B cell (primary cell): ENCODE measurements around the gene CRB3. TPM values are rescaled to one million over a fixed set of nuclear protein-coding genes. Genes with fewer than 3 reads are reported as not detected.

Experiments used
- ATAC-seq: fragments of 200-7000 bp; cut with Tn5 transposase; one replicate; pipeline ENCODE4 v1.10.0; 2021; ENCODE audit warnings: low read depth, mild to moderate bottlenecking, moderate number of reproducible peaks, moderate library complexity
- CTCF ChIA-PET: fragments of 350-600 bp; sonication (Branson Sonifier 250); formaldehyde crosslinking; loops from one replicate; lab custom pipeline; 2021; ENCODE audit warnings: antibody characterized with exemption, inconsistent platforms; lab: Charles Lee
- POLR2A ChIA-PET: fragments of 350-600 bp; sonication (Branson Sonifier 250); formaldehyde crosslinking; loops from one replicate; lab custom pipeline; 2021; ENCODE audit warnings: antibody characterized with exemption; lab: Charles Lee
- DNase-seq: peaks from one replicate; pipeline ENCODE4 v3.0.0; 2013
- H2AFZ ChIP-seq: 2 replicates; pipeline ENCODE4 v1.6.1; 2012; ENCODE audit warnings: mild to moderate bottlenecking, low read depth, low read length; ENCODE audit not compliant: insufficient read depth, poor library complexity, severe bottlenecking
- H3K27ac ChIP-seq, 2 donors: 1 replicate in 1 of 2; 2 replicates in 1 of 2; pipeline ENCODE4 v1.5.1; 2012 to 2013; ENCODE audit warnings: low read length in 2 of 2, mild to moderate bottlenecking in 2 of 2, moderate library complexity in 1 of 2
- H3K27me3 ChIP-seq, 4 experiments: fragments of 200-600 bp in 1 of 4; sonication (generic) in 1 of 4; replicated peaks in 1 of 4; 1 replicate in 2 of 4; 2 replicates in 2 of 4; pipeline versions ENCODE4 v1.6.1 to v1.7.0; 2013 to 2016; ENCODE audit warnings: low read length in 3 of 4, mild to moderate bottlenecking in 2 of 4, mixed read lengths in 1 of 4, moderate library complexity in 1 of 4; ENCODE audit not compliant: insufficient read depth in 4 of 4, control insufficient read depth in 3 of 4; ENCODE audit errors: control extremely low read depth in 1 of 4
- H3K36me3 ChIP-seq, 2 experiments: replicated peaks in 1 of 2; 1 replicate in 1 of 2; 2 replicates in 1 of 2; pipeline versions ENCODE4 v1.6.1 to v1.7.1; 2013; ENCODE audit warnings: low read length in 1 of 2; ENCODE audit not compliant: insufficient read depth in 2 of 2, control insufficient read depth in 1 of 2; ENCODE audit errors: control extremely low read depth in 1 of 2, extremely low read depth in 1 of 2
- H3K4me1 ChIP-seq, 2 donors: fragments of 200-600 bp in 1 of 2; sonication (generic) in 1 of 2; 1 replicate in 1 of 2; 2 replicates in 1 of 2; pipeline versions ENCODE4 v1.5.1 to v1.6.1; 2013 to 2017; ENCODE audit warnings: low read length in 2 of 2; ENCODE audit not compliant: control insufficient read depth in 2 of 2, insufficient read depth in 2 of 2
- H3K4me2 ChIP-seq: replicated peaks from 2 replicates; pipeline ENCODE3; 2012; ENCODE audit warnings: mild to moderate bottlenecking, low read depth, low read length; ENCODE audit not compliant: poor library complexity, severe bottlenecking
- H3K4me3 ChIP-seq, 5 experiments: fragments of 200-600 bp in 1 of 5; sonication (generic) in 1 of 5; 1 replicate in 3 of 5; 2 replicates in 2 of 5; pipeline versions ENCODE4 v1.5.1 to v1.7.0; 2011 to 2016; ENCODE audit warnings: low read length in 4 of 5, mild to moderate bottlenecking in 4 of 5, low read depth in 2 of 5, control low read depth in 1 of 5, moderate library complexity in 1 of 5; ENCODE audit not compliant: insufficient read depth in 1 of 5; ENCODE audit errors: control extremely low read depth in 1 of 5, extremely low read depth in 1 of 5
- H3K79me2 ChIP-seq: fragments of 200-600 bp; sonication (generic); one replicate; pipeline ENCODE4 v1.6.0; 2016; ENCODE audit warnings: low read length; ENCODE audit not compliant: control insufficient read depth, insufficient read depth
- H3K9ac ChIP-seq: fragments of 200-600 bp; sonication (generic); 2 replicates; pipeline ENCODE4 v1.6.1; 2017; ENCODE audit warnings: mild to moderate bottlenecking, low read length, moderate library complexity
- H3K9me3 ChIP-seq, 3 donors: one replicate each; pipeline versions ENCODE4 v1.6.1 to v1.7.1; 2013; ENCODE audit warnings: low read length in 2 of 3; ENCODE audit not compliant: control insufficient read depth in 2 of 3, insufficient read depth in 1 of 3; ENCODE audit errors: control extremely low read depth in 1 of 3
- H4K20me1 ChIP-seq: 2 replicates; pipeline ENCODE4 v1.6.0; 2012; ENCODE audit warnings: mild to moderate bottlenecking, low read length; ENCODE audit not compliant: insufficient read depth, control insufficient read depth, poor library complexity, severe bottlenecking
- H3K27ac Mint-ChIP-seq: one replicate; pipeline ENCODE4 v1.8.0; 2021; ENCODE audit warnings: mixed read lengths
- H3K27me3 Mint-ChIP-seq: one replicate; pipeline ENCODE4 v1.8.0; 2021; ENCODE audit warnings: mixed read lengths
- H3K4me1 Mint-ChIP-seq: one replicate; pipeline ENCODE4 v1.8.0; 2021; ENCODE audit warnings: mixed read lengths
- H3K4me3 Mint-ChIP-seq: one replicate; pipeline ENCODE4 v1.8.0; 2021; ENCODE audit warnings: mixed read lengths
- H3K9me3 Mint-ChIP-seq: one replicate; pipeline ENCODE4 v1.8.0; 2022; ENCODE audit warnings: mixed read lengths; ENCODE audit not compliant: insufficient read depth
- EZH2 ChIP-seq: IDR thresholded peaks from 2 replicates; pipeline ENCODE4 v1.6.1; 2012; ENCODE audit warnings: borderline replicate concordance, low read depth, mild to moderate bottlenecking, moderate library complexity, low read length; ENCODE audit not compliant: insufficient read depth, poor library complexity, severe bottlenecking
- WGBS: methylation state at CpG from one replicate; pipeline ENCODE4 v1.1.5; 2013; ENCODE audit warnings: missing lambda C conversion rate; ENCODE audit not compliant: insufficient coverage; 5-methylcytosine and 5-hydroxymethylcytosine counted together
- intact Hi-C: fragments of 100-400 bp; cut with micrococcal nuclease; formaldehyde crosslinking; loops from one replicate; pipeline ENCODE4 v1.10.0; 2022
- polyA plus RNA-seq: library from polyadenylated mRNA; depleted of rRNA; stranded (reverse); fragments of >200 nt; gene quantifications from 2 replicates; pipeline ENCODE4 v1.2.3, GENCODE V29; 2012
- total RNA-seq, 2 donors: library from RNA; stranded (reverse); fragments of 120-200 nt in 1 of 2; gene quantifications; 1 replicate in 1 of 2; 2 replicates in 1 of 2; pipeline versions ENCODE4 v1.2.3 to v1.2.4, GENCODE V29; 2013 to 2022
- TF ChIP-seq, protein P1 (sequence below): fragments of 200-600 bp; IDR thresholded peaks from one replicate; pipeline ENCODE4 v1.8.0; 2022; ENCODE audit warnings: antibody characterized with exemption, mild to moderate bottlenecking

Gene CRB3
- total and polyA plus RNA-seq, 2 donors (not counting 1 experiment from before 2014, with no cell fraction given): 2.1 to 3.6 TPM

DNA sequence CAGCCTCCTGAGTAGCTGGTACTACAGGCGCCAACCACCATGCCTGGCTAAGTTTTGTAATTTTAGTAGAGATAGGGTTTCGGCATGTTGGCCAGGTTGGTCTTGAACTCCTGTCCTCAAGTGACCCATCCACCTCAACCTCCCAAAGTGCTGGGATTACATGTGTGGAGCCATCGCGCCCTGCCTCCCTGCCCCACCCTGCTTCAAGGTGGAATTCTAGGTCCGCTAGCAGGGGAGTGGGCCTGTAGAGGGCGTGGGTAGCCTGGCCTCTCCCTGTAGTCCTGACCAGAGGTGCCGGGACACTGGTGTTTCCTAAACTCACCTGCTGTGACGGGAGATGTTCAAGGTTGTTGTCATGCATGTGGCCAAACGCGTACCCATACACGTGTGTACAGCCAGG is 30.9 kb upstream of the CRB3 start:
- ATAC-seq (no peak), DNase-seq (no peak)
- TF ChIP-seq EZH2: no peak
- TF ChIP-seq, protein P1, sequence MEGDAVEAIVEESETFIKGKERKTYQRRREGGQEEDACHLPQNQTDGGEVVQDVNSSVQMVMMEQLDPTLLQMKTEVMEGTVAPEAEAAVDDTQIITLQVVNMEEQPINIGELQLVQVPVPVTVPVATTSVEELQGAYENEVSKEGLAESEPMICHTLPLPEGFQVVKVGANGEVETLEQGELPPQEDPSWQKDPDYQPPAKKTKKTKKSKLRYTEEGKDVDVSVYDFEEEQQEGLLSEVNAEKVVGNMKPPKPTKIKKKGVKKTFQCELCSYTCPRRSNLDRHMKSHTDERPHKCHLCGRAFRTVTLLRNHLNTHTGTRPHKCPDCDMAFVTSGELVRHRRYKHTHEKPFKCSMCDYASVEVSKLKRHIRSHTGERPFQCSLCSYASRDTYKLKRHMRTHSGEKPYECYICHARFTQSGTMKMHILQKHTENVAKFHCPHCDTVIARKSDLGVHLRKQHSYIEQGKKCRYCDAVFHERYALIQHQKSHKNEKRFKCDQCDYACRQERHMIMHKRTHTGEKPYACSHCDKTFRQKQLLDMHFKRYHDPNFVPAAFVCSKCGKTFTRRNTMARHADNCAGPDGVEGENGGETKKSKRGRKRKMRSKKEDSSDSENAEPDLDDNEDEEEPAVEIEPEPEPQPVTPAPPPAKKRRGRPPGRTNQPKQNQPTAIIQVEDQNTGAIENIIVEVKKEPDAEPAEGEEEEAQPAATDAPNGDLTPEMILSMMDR: no peak
- POLR2A ChIA-PET: no interaction called here
- peaks cover 0 to 6% (median 0%) of the 10 kb centered on the region in 3 donors for H3K9me3 ChIP-seq
- no peaks in the 10 kb centered on the region for H3K36me3 ChIP-seq
- Mint-ChIP-seq H3K4me1 (no peaks in the 10 kb centered on the region), H3K4me3 (no peak overlapping the region), H3K27me3 (no peaks in the 10 kb centered on the region), H3K9me3 (no peaks in the 10 kb centered on the region), H3K27ac (no peak overlapping the region)
- no peak overlapping the region for H3K4me3 ChIP-seq
- H3K9ac ChIP-seq: no peak overlapping the region
- intact Hi-C loops: no loop called here
- CTCF ChIA-PET: no interaction called here
- WGBS: 91% methylated on average over 7 of the region's 11 CpGs
- no peak overlapping the region for H3K4me2 ChIP-seq
- H3K27me3 ChIP-seq: no peaks in the 10 kb centered on the region
- no peaks in the 10 kb centered on the region for H3K79me2 ChIP-seq
- no peak overlapping the region for H3K27ac ChIP-seq
- no peak overlapping the region for H2AFZ ChIP-seq
- no peaks in the 10 kb centered on the region for H4K20me1 ChIP-seq
- peaks cover 0 to 5% of the 10 kb centered on the region in 2 donors for H3K4me1 ChIP-seq

DNA sequence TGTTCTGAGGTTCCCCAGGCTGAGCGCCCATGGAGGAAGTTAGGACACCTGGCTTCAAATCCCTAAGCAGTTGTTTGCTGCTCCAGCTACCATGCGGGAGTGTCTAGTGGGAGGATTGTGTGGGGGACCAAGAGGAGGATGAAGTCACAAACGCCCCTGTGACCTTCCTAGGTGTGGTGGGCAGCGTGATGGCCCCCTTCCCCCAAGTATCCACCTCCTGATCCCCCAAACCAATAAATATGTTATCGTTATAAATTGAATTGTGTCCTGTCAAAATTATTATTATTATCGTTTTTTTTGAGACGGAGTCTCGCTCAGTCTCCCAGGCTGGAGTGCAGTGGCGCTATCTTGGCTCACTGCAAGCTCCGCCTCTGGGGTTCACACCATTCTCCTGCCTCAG is 30.4 kb upstream of the CRB3 start, which contains the start of gene SLC25A41:
Gene SLC25A41, minus strand, starts transcription at position 101 of the 400 bp plus-strand sequence. Its CDS starts 70 bp downstream, at position 31.
- H3K27me3 Mint-ChIP-seq: no peaks in the 10 kb centered on the region
- Histone ChIP-seq H2AFZ (no peak within 1 kb of the TSS), H3K36me3 (no peaks in the 10 kb centered on the region), H3K4me2 (no peak within 1 kb of the TSS), H3K9ac (no peak within 1 kb of the TSS), H3K27me3 (no peaks in the 10 kb centered on the region), H3K4me1 (peaks cover 0 to 5% of the 10 kb centered on the region in 2 donors), H4K20me1 (no peaks in the 10 kb centered on the region), H3K79me2 (no peaks in the 10 kb centered on the region), H3K4me3 (no peak within 1 kb of the TSS), H3K27ac (no peak within 1 kb of the TSS), H3K9me3 (peaks cover 0 to 6% (median 0%) of the 10 kb centered on the region in 3 donors)
- DNase-seq (no peak), ATAC-seq (no peak)
- CTCF ChIA-PET: no interaction called here
- intact Hi-C loops: no loop called here
- POLR2A ChIA-PET: no interaction called here
- no peak for TF ChIP-seq EZH2
- TF ChIP-seq, protein P1: no peak
- H3K4me3 Mint-ChIP-seq: no peak within 1 kb of the TSS
- no peaks in the 10 kb centered on the region for H3K9me3 Mint-ChIP-seq
- no peak within 1 kb of the TSS for H3K27ac Mint-ChIP-seq
- WGBS: 93% methylated on average over 4 of the region's 10 CpGs
- H3K4me1 Mint-ChIP-seq: no peaks in the 10 kb centered on the region
